Measurements from ENCODE around the gene ATP6V1E1.
"Not testable (repeated sequence)": the region's sequence is repeated elsewhere in the genome, so short reads cannot be mapped to it uniquely, and the experiment has no call there.

The ATP6V1E1 gene

DNA sequence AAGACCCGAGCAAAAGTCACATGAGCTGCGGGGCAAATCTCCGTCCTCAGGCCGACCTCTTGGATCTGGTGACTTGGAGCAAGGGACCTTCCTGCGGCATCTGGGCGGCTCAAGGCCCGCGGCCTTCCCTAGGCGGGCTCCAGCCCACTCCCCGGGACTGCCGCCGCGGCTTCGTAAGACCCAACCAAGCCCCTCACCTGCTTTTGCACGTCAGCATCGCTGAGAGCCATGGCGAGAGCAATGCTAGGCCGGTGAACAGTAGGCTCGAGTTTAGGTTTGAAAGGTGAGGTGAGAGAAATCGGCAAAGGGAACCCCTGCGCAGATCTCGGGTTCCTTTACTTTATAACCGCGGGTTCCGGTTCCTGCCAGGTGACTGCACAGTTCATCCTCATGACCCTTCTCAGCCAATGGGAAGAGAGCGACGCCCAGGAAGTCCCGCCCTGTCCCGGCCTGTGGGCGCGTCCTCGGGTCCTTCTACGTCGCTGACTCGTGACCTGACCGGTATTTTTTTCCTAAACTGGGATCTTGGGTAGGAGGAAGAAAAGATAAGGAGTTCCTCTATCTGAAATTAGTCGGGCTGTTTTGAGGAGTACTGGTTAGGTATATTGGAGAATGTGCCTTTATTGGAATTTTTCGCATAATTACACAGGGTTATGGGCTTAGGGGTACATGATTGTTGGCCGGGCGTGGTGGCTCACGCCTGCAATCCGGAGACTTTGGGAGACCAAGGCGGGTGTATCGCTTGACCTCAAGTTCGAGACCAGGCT, at the start of gene ATP6V1E1:
Gene ATP6V1E1 (minus strand): TSS at position 344 of the 767 bp plus-strand sequence. CDS start 114 bp downstream, at position 230.
- H3K36me3 ChIP-seq (ENCODE audit: control insufficient read depth, insufficient read depth, low read length, severe bottlenecking) = peaks cover 9% of the 10 kb centered on the region

DNA sequence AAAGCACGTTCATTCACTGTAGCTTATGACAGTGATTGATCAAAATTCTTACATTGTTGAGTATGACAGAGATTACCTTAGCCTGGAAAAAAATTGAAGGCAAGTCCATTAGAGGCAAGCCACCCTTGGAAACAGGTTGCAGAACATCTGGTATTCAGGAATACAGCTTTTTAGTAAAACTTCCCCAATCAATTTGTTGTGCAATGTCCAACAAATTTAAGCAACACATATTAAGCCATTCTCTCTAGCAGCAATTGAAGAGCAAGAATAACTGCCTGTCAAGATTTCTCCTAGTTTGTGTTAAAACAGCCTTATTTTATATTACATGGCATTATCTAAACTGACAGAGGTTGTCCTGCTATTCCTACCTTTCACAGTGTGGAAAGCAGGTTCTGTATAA, 47.0 kb upstream of the ATP6V1E1 start:
- Histone ChIP-seq H3K27me3 (replicated peaks; ENCODE audit: control insufficient read depth, insufficient read depth, low read length) (no peaks in the 10 kb centered on the region), H3K9ac (ENCODE audit: low read length) (no peak overlapping the region), H3K36me3 (ENCODE audit: control insufficient read depth, insufficient read depth, low read length, severe bottlenecking) (peaks cover 7% of the 10 kb centered on the region), H3K4me3 (ENCODE audit: low read length) (no peak overlapping the region), H3K4me1 (ENCODE audit: control insufficient read depth, insufficient read depth, low read length) (peaks cover 17% of the 10 kb centered on the region), H3K9me3 (ENCODE audit: control insufficient read depth, low read length) (no peaks in the 10 kb centered on the region)
- peak; percentile 12 for DNase-seq (ENCODE audit: low read depth)

More for the DNA sequence above, at the start of gene ATP6V1E1:
- peak; percentile 99 for DNase-seq (ENCODE audit: low read depth)
- Histone ChIP-seq H3K4me3 (ENCODE audit: low read length) (peak within 1 kb of the TSS; percentile 98), H3K9me3 (ENCODE audit: control insufficient read depth, low read length) (no peaks in the 10 kb centered on the region), H3K27me3 (replicated peaks; ENCODE audit: control insufficient read depth, insufficient read depth, low read length) (no peaks in the 10 kb centered on the region), H3K9ac (ENCODE audit: low read length) (peak within 1 kb of the TSS; percentile 100), H3K4me1 (ENCODE audit: control insufficient read depth, insufficient read depth, low read length) (peaks cover 28% of the 10 kb centered on the region)

DNA sequence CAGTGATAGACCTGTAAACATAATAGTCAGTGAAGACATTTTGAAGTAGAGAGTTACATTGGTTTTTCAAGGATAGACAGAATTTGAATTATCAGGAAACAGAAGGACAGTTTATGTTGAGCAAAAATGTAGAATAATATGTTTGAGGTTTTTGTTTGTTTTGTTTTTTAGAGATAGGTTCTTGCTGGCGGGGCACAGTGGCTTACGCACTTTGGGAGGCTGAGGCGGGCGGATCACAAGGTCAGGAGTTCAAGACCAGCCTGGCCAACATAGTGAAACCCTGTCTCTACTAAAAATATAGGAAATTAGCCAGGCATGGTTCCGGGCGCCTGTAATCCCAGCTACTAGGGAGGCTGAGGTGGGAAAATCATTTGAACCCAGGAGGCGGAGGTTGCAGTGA, 45.6 kb upstream of the ATP6V1E1 start:
- no peak for DNase-seq (ENCODE audit: low read depth)
- peaks cover 17% of the 10 kb centered on the region for H3K4me1 ChIP-seq (ENCODE audit: control insufficient read depth, insufficient read depth, low read length)
- no peak overlapping the region for H3K4me3 ChIP-seq (ENCODE audit: low read length)
- H3K9ac ChIP-seq (ENCODE audit: low read length) = no peak overlapping the region
- H3K27me3 ChIP-seq (replicated peaks; ENCODE audit: control insufficient read depth, insufficient read depth, low read length) = no peaks in the 10 kb centered on the region
- peaks cover 18% of the 10 kb centered on the region for H3K36me3 ChIP-seq (ENCODE audit: control insufficient read depth, insufficient read depth, low read length, severe bottlenecking)
- no peaks in the 10 kb centered on the region for H3K9me3 ChIP-seq (ENCODE audit: control insufficient read depth, low read length)

GRCh38 chr22:17672417-17672991, 44.0 kb upstream of the ATP6V1E1 start:
- peaks cover 18% of the 10 kb centered on the region for H3K36me3 ChIP-seq (ENCODE audit: control insufficient read depth, insufficient read depth, low read length, severe bottlenecking)
- DNase-seq (ENCODE audit: low read depth) = peak; percentile 71
- H3K9me3 ChIP-seq (ENCODE audit: control insufficient read depth, low read length) = no peaks in the 10 kb centered on the region
- peaks cover 17% of the 10 kb centered on the region for H3K4me1 ChIP-seq (ENCODE audit: control insufficient read depth, insufficient read depth, low read length)
- H3K4me3 ChIP-seq (ENCODE audit: low read length) = no peak overlapping the region
- H3K27me3 ChIP-seq (replicated peaks; ENCODE audit: control insufficient read depth, insufficient read depth, low read length) = no peaks in the 10 kb centered on the region
- no peak overlapping the region for H3K9ac ChIP-seq (ENCODE audit: low read length)

GRCh38 chr22:17671521-17672092, 43.1 kb upstream of the ATP6V1E1 start:
- not testable (repeated sequence) for H3K27me3 ChIP-seq (replicated peaks; ENCODE audit: control insufficient read depth, insufficient read depth, low read length)

DNA sequence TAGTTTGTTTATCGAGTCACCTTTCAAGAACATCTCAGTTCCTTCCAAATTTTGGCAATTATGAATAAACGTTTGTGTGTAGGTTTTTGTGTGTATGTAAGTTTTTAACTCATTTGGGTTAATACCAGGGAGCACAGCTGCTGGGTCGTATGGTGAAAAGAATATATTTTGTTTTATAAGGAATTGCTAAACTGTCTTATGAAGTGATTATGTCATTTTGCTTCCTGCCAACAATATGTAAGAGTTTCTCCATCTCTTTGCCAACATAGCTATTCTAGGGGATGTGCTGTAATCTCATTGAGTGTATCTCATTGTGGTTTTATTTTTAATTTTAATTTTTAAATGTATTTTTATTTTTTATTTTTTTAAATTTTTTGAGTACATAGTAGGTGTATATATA, 37.3 kb upstream of the ATP6V1E1 start:
- H3K4me1 ChIP-seq (ENCODE audit: control insufficient read depth, insufficient read depth, low read length) = peaks cover 6% of the 10 kb centered on the region
- H3K9me3 ChIP-seq (ENCODE audit: control insufficient read depth, low read length) = no peaks in the 10 kb centered on the region
- peaks cover 46% of the 10 kb centered on the region for H3K36me3 ChIP-seq (ENCODE audit: control insufficient read depth, insufficient read depth, low read length, severe bottlenecking)
- H3K4me3 ChIP-seq (ENCODE audit: low read length) = no peak overlapping the region
- no peaks in the 10 kb centered on the region for H3K27me3 ChIP-seq (replicated peaks; ENCODE audit: control insufficient read depth, insufficient read depth, low read length)
- H3K9ac ChIP-seq (ENCODE audit: low read length) = no peak overlapping the region
- peak; percentile 27 for DNase-seq (ENCODE audit: low read depth)

More at GRCh38 chr22:17671521-17672092, 43.1 kb upstream of the ATP6V1E1 start:
- peak; percentile 33 for DNase-seq (ENCODE audit: low read depth)
- peaks cover 17% of the 10 kb centered on the region for H3K4me1 ChIP-seq (ENCODE audit: control insufficient read depth, insufficient read depth, low read length)
- H3K36me3 ChIP-seq (ENCODE audit: control insufficient read depth, insufficient read depth, low read length, severe bottlenecking) = peaks cover 22% of the 10 kb centered on the region
- H3K4me3 ChIP-seq (ENCODE audit: low read length); H3K9me3 ChIP-seq (ENCODE audit: control insufficient read depth, low read length); H3K9ac ChIP-seq (ENCODE audit: low read length): not testable (repeated sequence)

- Histone ChIP-seq H3K9ac (ENCODE audit: low read length) (no peak overlapping the region), H3K4me1 (ENCODE audit: control insufficient read depth, insufficient read depth, low read length) (peaks cover 6% of the 10 kb centered on the region), H3K36me3 (ENCODE audit: control insufficient read depth, insufficient read depth, low read length, severe bottlenecking) (peaks cover 40% of the 10 kb centered on the region), H3K9me3 (ENCODE audit: control insufficient read depth, low read length) (no peaks in the 10 kb centered on the region), H3K4me3 (ENCODE audit: low read length) (no peak overlapping the region), H3K27me3 (replicated peaks; ENCODE audit: control insufficient read depth, insufficient read depth, low read length) (no peaks in the 10 kb centered on the region)
- DNase-seq (ENCODE audit: low read depth) = no peak
Measured at GRCh38 chr22:17665248-17665647, 36.7 kb upstream of the ATP6V1E1 start.

DNA sequence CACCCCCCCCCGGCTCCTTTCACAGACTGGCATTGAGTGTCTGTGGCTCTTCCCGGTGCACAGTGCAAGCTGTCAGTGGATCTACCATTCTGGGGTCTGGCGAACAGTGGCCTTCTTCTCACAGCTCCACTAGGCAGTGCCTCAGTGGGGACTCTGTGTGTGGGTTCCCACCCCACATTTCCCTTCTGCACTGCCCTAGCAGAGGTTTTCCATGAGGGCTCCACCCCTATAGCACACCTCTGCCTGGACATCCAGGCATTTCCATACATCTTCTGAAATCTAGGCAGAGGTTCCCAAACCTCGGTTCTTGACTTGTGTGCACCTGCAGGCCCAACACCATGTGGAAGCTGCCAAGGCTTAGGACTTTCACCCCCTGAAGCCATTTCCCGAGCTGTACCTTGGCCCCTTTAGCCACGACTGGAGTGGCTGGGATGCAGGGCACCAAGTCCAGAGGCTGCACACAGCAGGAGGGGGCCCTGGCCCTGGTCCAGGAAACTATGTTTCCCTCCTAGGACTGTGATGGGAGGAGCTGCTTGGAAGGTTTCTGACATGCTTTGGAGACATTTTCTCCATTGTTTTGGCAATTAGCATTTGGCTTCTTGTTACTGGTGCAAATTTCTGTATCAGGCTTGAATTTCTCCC, 36.0 kb upstream of the ATP6V1E1 start:
- no peaks in the 10 kb centered on the region for H3K9me3 ChIP-seq (ENCODE audit: control insufficient read depth, low read length)
- H3K4me1 ChIP-seq (ENCODE audit: control insufficient read depth, insufficient read depth, low read length) = peaks cover 6% of the 10 kb centered on the region
- no peak overlapping the region for H3K4me3 ChIP-seq (ENCODE audit: low read length)
- peaks cover 39% of the 10 kb centered on the region for H3K36me3 ChIP-seq (ENCODE audit: control insufficient read depth, insufficient read depth, low read length, severe bottlenecking)
- no peak for DNase-seq (ENCODE audit: low read depth)
- no peak overlapping the region for H3K9ac ChIP-seq (ENCODE audit: low read length)
- no peaks in the 10 kb centered on the region for H3K27me3 ChIP-seq (replicated peaks; ENCODE audit: control insufficient read depth, insufficient read depth, low read length)

DNA sequence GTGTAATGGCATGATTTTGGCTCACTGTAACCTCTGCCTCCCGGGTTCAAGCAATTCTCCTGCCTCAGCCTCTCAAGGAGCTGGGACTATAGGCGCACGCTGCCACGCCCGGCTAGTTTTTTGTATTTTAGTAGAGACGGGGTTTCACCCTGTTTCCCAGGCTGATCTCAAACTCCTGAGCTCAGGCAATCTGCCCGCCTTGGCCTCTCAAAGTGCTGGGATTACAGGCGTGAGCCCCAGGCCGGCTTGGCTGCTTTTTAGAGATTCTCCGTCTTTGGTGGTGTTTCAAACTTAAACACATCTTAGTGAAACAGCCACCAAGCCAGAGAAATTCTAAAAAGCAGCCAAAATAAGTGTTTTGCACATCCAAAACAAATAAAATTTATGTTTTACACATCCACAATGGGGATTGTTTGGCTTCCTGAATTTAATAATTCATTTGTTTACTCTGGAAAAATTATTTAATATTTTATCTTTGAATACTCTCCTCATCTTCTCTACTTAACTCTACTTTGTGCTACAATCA, 28.4 kb upstream of the ATP6V1E1 start:
- peaks cover 35% of the 10 kb centered on the region for H3K36me3 ChIP-seq (ENCODE audit: control insufficient read depth, insufficient read depth, low read length, severe bottlenecking)
- no peaks in the 10 kb centered on the region for H3K9me3 ChIP-seq (ENCODE audit: control insufficient read depth, low read length)
- H3K9ac ChIP-seq (ENCODE audit: low read length) = peak overlapping the region; percentile 54
- DNase-seq (ENCODE audit: low read depth) = no peak
- H3K27me3 ChIP-seq (replicated peaks; ENCODE audit: control insufficient read depth, insufficient read depth, low read length) = no peaks in the 10 kb centered on the region
- no peak overlapping the region for H3K4me3 ChIP-seq (ENCODE audit: low read length)
- peaks cover 16% of the 10 kb centered on the region for H3K4me1 ChIP-seq (ENCODE audit: control insufficient read depth, insufficient read depth, low read length)

GRCh38 chr22:17655289-17655688, 26.7 kb upstream of the ATP6V1E1 start:
- Histone ChIP-seq H3K9me3 (ENCODE audit: control insufficient read depth, low read length) (no peaks in the 10 kb centered on the region), H3K27me3 (replicated peaks; ENCODE audit: control insufficient read depth, insufficient read depth, low read length) (no peaks in the 10 kb centered on the region), H3K9ac (ENCODE audit: low read length) (no peak overlapping the region), H3K36me3 (ENCODE audit: control insufficient read depth, insufficient read depth, low read length, severe bottlenecking) (peaks cover 37% of the 10 kb centered on the region), H3K4me1 (ENCODE audit: control insufficient read depth, insufficient read depth, low read length) (peaks cover 16% of the 10 kb centered on the region), H3K4me3 (ENCODE audit: low read length) (no peak overlapping the region)
- DNase-seq (ENCODE audit: low read depth) = no peak

DNA sequence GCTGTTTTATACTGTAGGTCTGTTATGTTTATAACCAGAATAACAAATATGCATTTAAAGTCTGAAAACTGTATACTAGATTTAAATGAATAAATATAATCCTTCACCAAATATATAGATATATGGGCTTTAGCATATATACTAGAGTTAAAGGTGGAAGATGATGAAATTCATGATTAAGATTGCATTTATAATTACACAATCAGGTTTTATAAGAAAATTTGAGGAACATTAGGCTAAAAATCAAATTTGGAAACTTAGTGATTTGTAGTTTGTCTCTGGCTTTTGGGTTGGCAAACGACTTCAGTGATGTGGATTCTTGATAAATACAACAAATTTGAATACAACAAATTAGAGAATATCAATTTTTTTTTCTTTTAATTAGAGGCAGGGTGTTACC, 20.0 kb upstream of the ATP6V1E1 start:
- Histone ChIP-seq H3K27me3 (replicated peaks; ENCODE audit: control insufficient read depth, insufficient read depth, low read length) (no peaks in the 10 kb centered on the region), H3K36me3 (ENCODE audit: control insufficient read depth, insufficient read depth, low read length, severe bottlenecking) (peaks cover 11% of the 10 kb centered on the region), H3K4me1 (ENCODE audit: control insufficient read depth, insufficient read depth, low read length) (peaks cover 27% of the 10 kb centered on the region)

More for the DNA sequence above, 20.0 kb upstream of the ATP6V1E1 start:
- Histone ChIP-seq H3K9me3 (ENCODE audit: control insufficient read depth, low read length) (no peaks in the 10 kb centered on the region), H3K4me3 (ENCODE audit: low read length) (peak overlapping the region; percentile 35), H3K9ac (ENCODE audit: low read length) (peak overlapping the region; percentile 66)
- DNase-seq (ENCODE audit: low read depth) = peak; percentile 36

Data from adipocyte (in vitro differentiated cells).